BE2C (cell line): ENCODE measurements around the gene POMGNT1.

Experiments
- DNase-seq: peaks from one replicate; pipeline ENCODE4 v3.0.0-alpha.2; 2020
- H3K27me3 ChIP-seq: fragments of 250-450 bp; sonication (Bioruptor Pico); 2 replicates; pipeline ENCODE4 v1.5.1; 2020; ENCODE audit warnings: mild to moderate bottlenecking
- H3K36me3 ChIP-seq: fragments of 250-450 bp; sonication (Bioruptor Pico); 2 replicates; pipeline ENCODE4 v1.5.1; 2020; ENCODE audit warnings: mild to moderate bottlenecking
- H3K4me1 ChIP-seq: fragments of 250-450 bp; sonication (Bioruptor Pico); 2 replicates; pipeline ENCODE4 v1.5.1; 2020
- H3K4me3 ChIP-seq: 2 replicates; pipeline ENCODE4 v1.5.1; 2011; ENCODE audit warnings: low read depth, low read length
- H3K9me3 ChIP-seq: fragments of 250-450 bp; sonication (Bioruptor Pico); 2 replicates; pipeline ENCODE4 v1.5.1; 2020
- TF ChIP-seq, protein P1 (sequence below): IDR thresholded peaks from 2 replicates; pipeline ENCODE4 v1.5.1; 2012; ENCODE audit warnings: mild to moderate bottlenecking, low read depth, low read length

Gene POMGNT1

DNA sequence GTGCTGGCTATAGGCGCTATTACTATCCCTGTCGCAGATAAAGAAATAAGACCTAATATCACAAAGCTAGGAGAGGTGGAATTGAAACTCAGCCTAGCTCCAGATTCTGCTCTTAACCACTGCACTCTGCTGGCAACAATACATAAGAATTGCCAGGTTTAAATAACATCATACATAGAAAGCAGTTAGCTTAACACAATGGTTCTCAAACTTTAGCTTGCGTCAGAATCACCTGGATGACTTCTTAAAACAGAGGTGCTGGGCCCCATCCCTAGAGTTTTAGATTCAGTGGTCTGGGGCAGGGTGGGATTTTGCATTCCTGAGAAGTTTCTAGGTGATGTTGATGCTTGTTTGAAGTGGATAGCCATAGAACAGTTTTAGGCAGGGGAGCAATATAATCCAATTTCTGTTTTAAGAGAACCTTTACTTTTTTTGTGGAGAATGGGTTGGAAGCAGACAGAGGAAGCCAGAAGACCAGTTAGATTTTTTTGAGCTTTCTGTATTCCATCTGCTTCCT is 1.1 kb upstream of the POMGNT1 start:
- Histone ChIP-seq H3K27me3 (no peaks in the 10 kb centered on the region), H3K36me3 (no peaks in the 10 kb centered on the region), H3K4me3 (no peak overlapping the region), H3K4me1 (no peaks in the 10 kb centered on the region), H3K9me3 (no peaks in the 10 kb centered on the region)
- DNase-seq: no peak
- TF ChIP-seq, protein P1, sequence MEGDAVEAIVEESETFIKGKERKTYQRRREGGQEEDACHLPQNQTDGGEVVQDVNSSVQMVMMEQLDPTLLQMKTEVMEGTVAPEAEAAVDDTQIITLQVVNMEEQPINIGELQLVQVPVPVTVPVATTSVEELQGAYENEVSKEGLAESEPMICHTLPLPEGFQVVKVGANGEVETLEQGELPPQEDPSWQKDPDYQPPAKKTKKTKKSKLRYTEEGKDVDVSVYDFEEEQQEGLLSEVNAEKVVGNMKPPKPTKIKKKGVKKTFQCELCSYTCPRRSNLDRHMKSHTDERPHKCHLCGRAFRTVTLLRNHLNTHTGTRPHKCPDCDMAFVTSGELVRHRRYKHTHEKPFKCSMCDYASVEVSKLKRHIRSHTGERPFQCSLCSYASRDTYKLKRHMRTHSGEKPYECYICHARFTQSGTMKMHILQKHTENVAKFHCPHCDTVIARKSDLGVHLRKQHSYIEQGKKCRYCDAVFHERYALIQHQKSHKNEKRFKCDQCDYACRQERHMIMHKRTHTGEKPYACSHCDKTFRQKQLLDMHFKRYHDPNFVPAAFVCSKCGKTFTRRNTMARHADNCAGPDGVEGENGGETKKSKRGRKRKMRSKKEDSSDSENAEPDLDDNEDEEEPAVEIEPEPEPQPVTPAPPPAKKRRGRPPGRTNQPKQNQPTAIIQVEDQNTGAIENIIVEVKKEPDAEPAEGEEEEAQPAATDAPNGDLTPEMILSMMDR: no peak

DNA sequence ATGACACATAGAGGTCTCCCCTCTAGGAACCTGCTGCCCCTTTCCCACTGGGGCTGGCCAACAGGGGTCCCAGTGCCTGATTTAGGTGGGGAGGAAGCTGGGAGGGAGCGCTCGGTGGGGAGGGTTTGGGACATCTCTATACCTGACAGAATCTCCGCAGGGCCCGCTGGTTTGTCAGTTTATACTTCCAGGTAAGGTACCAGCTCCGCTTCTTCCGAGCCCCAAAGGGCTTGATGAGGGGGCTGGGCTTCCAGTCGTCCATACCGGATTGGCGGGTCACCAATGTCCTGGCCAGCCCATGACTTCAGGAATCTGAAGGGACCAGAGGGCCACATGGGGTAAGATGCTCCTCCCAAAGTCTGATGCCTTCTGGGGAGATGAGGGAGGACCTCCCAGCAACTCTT is 672 bp downstream of the POMGNT1 start:
- Histone ChIP-seq H3K27me3 (no peaks in the 10 kb centered on the region), H3K4me1 (no peaks in the 10 kb centered on the region)

GRCh38 chr1:46196609-46197008 is 1.6 kb downstream of the POMGNT1 start:
- no peak for DNase-seq
- Histone ChIP-seq H3K4me1 (no peaks in the 10 kb centered on the region), H3K4me3 (no peak overlapping the region), H3K27me3 (no peaks in the 10 kb centered on the region), H3K9me3 (no peaks in the 10 kb centered on the region), H3K36me3 (no peaks in the 10 kb centered on the region)
- TF ChIP-seq, protein P1: no peak

More for the DNA sequence above, 672 bp downstream of the POMGNT1 start:
- no peaks in the 10 kb centered on the region for H3K36me3 ChIP-seq
- no peaks in the 10 kb centered on the region for H3K9me3 ChIP-seq
- DNase-seq: no peak
- TF ChIP-seq, protein P1: no peak
- H3K4me3 ChIP-seq: peak overlapping the region; percentile 72

DNA sequence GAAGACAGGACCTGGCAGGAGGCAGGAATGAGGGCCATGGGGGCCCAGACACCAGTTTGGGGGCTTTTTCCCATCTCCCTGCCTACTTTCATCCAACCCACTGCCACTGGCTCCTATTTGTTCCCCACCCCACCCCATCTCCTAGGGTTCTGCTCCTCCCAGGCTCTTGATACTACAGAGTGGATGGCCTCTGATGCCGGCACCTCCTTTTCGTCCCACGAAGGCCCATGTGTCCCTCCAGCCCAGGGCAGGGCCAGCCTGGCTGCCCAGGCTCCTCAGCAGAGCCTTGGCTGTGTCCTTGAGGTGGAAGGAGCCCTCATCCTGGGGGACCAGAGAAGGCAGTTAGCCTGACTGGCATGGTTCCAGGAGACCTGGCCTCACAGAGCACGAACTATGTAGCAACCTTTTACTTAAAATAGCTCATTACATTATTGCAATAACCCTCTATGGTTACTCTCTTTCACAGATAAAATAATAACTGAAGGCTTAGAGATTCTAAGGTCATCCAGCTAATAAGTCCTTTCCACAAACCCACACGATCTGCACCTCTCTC is 3.5 kb downstream of the POMGNT1 start:
- Histone ChIP-seq H3K27me3 (no peaks in the 10 kb centered on the region), H3K9me3 (no peaks in the 10 kb centered on the region), H3K4me1 (no peaks in the 10 kb centered on the region), H3K36me3 (no peaks in the 10 kb centered on the region), H3K4me3 (no peak overlapping the region)
- no peak for DNase-seq
- TF ChIP-seq, protein P1: no peak

- no peaks in the 10 kb centered on the region for H3K4me1 ChIP-seq
- H3K9me3 ChIP-seq: no peaks in the 10 kb centered on the region
- H3K27me3 ChIP-seq: no peaks in the 10 kb centered on the region
- TF ChIP-seq, protein P1: no peak
- no peak for DNase-seq
- H3K4me3 ChIP-seq: no peak overlapping the region
- no peaks in the 10 kb centered on the region for H3K36me3 ChIP-seq
These were observed 4.2 kb downstream of the POMGNT1 start for GRCh38 chr1:46193984-46194570.

GRCh38 chr1:46193285-46193684 is 4.9 kb downstream of the POMGNT1 start:
- no peaks in the 10 kb centered on the region for H3K4me1 ChIP-seq
- H3K9me3 ChIP-seq: no peaks in the 10 kb centered on the region
- H3K4me3 ChIP-seq: no peak overlapping the region
- no peaks in the 10 kb centered on the region for H3K36me3 ChIP-seq
- TF ChIP-seq, protein P1: no peak
- no peak for DNase-seq
- H3K27me3 ChIP-seq: no peaks in the 10 kb centered on the region
